IPS DF 6.9 (cell line): Measurements from ENCODE around the gene S100A9.
A peak's percentile ranks its signal among the peaks of the same experiment; 100 is the strongest.

ENCODE experiments used
- DNase-seq: peaks from one replicate; pipeline ENCODE4 v3.0.0-alpha.2; 2013; ENCODE audit warnings: low read depth, low spot score
- H3K27ac ChIP-seq: one replicate; pipeline ENCODE4 v1.5.1; 2013; ENCODE audit warnings: low read length, control low read depth
- H3K27me3 ChIP-seq: 2 replicates; pipeline ENCODE4 v1.6.1; 2013; ENCODE audit warnings: mild to moderate bottlenecking, low read length; ENCODE audit not compliant: control insufficient read depth, insufficient read depth
- H3K36me3 ChIP-seq: 2 replicates; pipeline ENCODE4 v1.6.1; 2013; ENCODE audit warnings: low read length; ENCODE audit not compliant: control insufficient read depth, insufficient read depth
- H3K4me1 ChIP-seq: 2 replicates; pipeline ENCODE4 v1.6.1; 2013; ENCODE audit warnings: low read length; ENCODE audit not compliant: control insufficient read depth, insufficient read depth
- H3K4me3 ChIP-seq: 2 replicates; pipeline ENCODE4 v1.5.1; 2013; ENCODE audit warnings: mild to moderate bottlenecking, low read length
- H3K9me3 ChIP-seq: 2 replicates; pipeline ENCODE4 v1.6.1; 2013; ENCODE audit warnings: low read length, inconsistent platforms; ENCODE audit not compliant: control insufficient read depth, insufficient read depth
- WGBS: extraction: QIAGEN DNeasy Blood & Tissue Kit; methylation state at CpG from one replicate; pipeline ENCODE4 v1.1.7; 2013; ENCODE audit warnings: mixed read lengths, missing lambda C conversion rate; ENCODE audit not compliant: insufficient read length, insufficient coverage; 5-methylcytosine and 5-hydroxymethylcytosine counted together

S100A9 gene

GRCh38 chr1:153354515-153355193 lies 3.0 kb upstream of the S100A9 start:
- no peak overlapping the region for H3K4me3 ChIP-seq
- no peak for DNase-seq
- H3K27me3 ChIP-seq, result no peaks in the 10 kb centered on the region
- no peaks in the 10 kb centered on the region for H3K4me1 ChIP-seq
- H3K27ac ChIP-seq, result no peak overlapping the region
- H3K36me3 ChIP-seq, result no peaks in the 10 kb centered on the region
- WGBS, result no CpG with 5 or more reads among the region's 8 CpGs
- no peaks in the 10 kb centered on the region for H3K9me3 ChIP-seq

- no peak overlapping the region for H3K27ac ChIP-seq
- no peak overlapping the region for H3K4me3 ChIP-seq
- H3K9me3 ChIP-seq, result no peaks in the 10 kb centered on the region
- WGBS, result no CpG with 5 or more reads among the region's 10 CpGs
- H3K4me1 ChIP-seq, result no peaks in the 10 kb centered on the region
- H3K36me3 ChIP-seq, result no peaks in the 10 kb centered on the region
- no peaks in the 10 kb centered on the region for H3K27me3 ChIP-seq
- DNase-seq, result peak; percentile 60
These were observed 2.1 kb upstream of the S100A9 start for GRCh38 chr1:153355445-153356071.

- no CpG with 5 or more reads among the region's 8 CpGs for WGBS
- no peak overlapping the region for H3K27ac ChIP-seq
These were observed 1.1 kb upstream of the S100A9 start for GRCh38 chr1:153356392-153357075.

GRCh38 chr1:153357076-153357852 lies 390 bp upstream of the S100A9 start:
- no peak for DNase-seq
- Histone ChIP-seq H3K27ac (no peak overlapping the region), H3K27me3 (no peaks in the 10 kb centered on the region), H3K9me3 (no peaks in the 10 kb centered on the region), H3K4me3 (no peak overlapping the region), H3K4me1 (no peaks in the 10 kb centered on the region), H3K36me3 (no peaks in the 10 kb centered on the region)
- WGBS, result no CpG with 5 or more reads among the region's 10 CpGs

More at GRCh38 chr1:153356392-153357075, 1.1 kb upstream of the S100A9 start:
- Histone ChIP-seq H3K4me3 (no peak overlapping the region), H3K4me1 (no peaks in the 10 kb centered on the region), H3K27me3 (no peaks in the 10 kb centered on the region), H3K36me3 (no peaks in the 10 kb centered on the region), H3K9me3 (no peaks in the 10 kb centered on the region)
- DNase-seq, result no peak

- no peaks in the 10 kb centered on the region for H3K27me3 ChIP-seq
- no peak for DNase-seq
- no peaks in the 10 kb centered on the region for H3K4me1 ChIP-seq
- H3K36me3 ChIP-seq, result no peaks in the 10 kb centered on the region
- WGBS, result no CpG with 5 or more reads among the region's 3 CpGs
- no peak overlapping the region for H3K4me3 ChIP-seq
- H3K27ac ChIP-seq, result no peak overlapping the region
- H3K9me3 ChIP-seq, result no peaks in the 10 kb centered on the region
These were observed 979 bp downstream of the S100A9 start for GRCh38 chr1:153358691-153358975.

- WGBS, result no CpG with 5 or more reads among the region's 6 CpGs
- H3K27me3 ChIP-seq, result no peaks in the 10 kb centered on the region
- no peaks in the 10 kb centered on the region for H3K4me1 ChIP-seq
- H3K9me3 ChIP-seq, result no peaks in the 10 kb centered on the region
- no peak for DNase-seq
- no peak overlapping the region for H3K27ac ChIP-seq
- H3K4me3 ChIP-seq, result no peak overlapping the region
- no peaks in the 10 kb centered on the region for H3K36me3 ChIP-seq
These were observed 1.6 kb downstream of the S100A9 start for GRCh38 chr1:153359241-153359640.

GRCh38 chr1:153360190-153360589 lies 2.5 kb downstream of the S100A9 start:
- no peaks in the 10 kb centered on the region for H3K27me3 ChIP-seq
- no peaks in the 10 kb centered on the region for H3K9me3 ChIP-seq
- no peak for DNase-seq
- no peaks in the 10 kb centered on the region for H3K36me3 ChIP-seq
- WGBS, result no CpG with 5 or more reads among the region's 2 CpGs
- no peak overlapping the region for H3K4me3 ChIP-seq
- H3K27ac ChIP-seq, result no peak overlapping the region
- H3K4me1 ChIP-seq, result no peaks in the 10 kb centered on the region

GRCh38 chr1:153360592-153361479 lies 3.2 kb downstream of the S100A9 start:
- Histone ChIP-seq H3K4me3 (no peak overlapping the region), H3K36me3 (no peaks in the 10 kb centered on the region), H3K27me3 (no peaks in the 10 kb centered on the region), H3K9me3 (no peaks in the 10 kb centered on the region), H3K4me1 (no peaks in the 10 kb centered on the region), H3K27ac (no peak overlapping the region)
- WGBS, result no CpG with 5 or more reads among the region's 11 CpGs
- no peak for DNase-seq

GRCh38 chr1:153361480-153362109 lies 3.9 kb downstream of the S100A9 start:
- Histone ChIP-seq H3K27ac (no peak overlapping the region), H3K9me3 (no peaks in the 10 kb centered on the region), H3K4me1 (no peaks in the 10 kb centered on the region), H3K27me3 (no peaks in the 10 kb centered on the region), H3K4me3 (no peak overlapping the region), H3K36me3 (no peaks in the 10 kb centered on the region)
- DNase-seq, result no peak
- no CpG with 5 or more reads among the region's 4 CpGs for WGBS
